ENCODE measurements around the gene CDH4. TPM values are rescaled to one million over a fixed set of nuclear protein-coding genes. Genes with fewer than 3 reads are reported as not detected.

CDH4 gene
- total and polyA plus RNA-seq, 9 of the 15 experiments (the other 6 are each of a cell fraction or from before 2014, with no cell fraction given) = 0.04 TPM; not detected in 8

DNA sequence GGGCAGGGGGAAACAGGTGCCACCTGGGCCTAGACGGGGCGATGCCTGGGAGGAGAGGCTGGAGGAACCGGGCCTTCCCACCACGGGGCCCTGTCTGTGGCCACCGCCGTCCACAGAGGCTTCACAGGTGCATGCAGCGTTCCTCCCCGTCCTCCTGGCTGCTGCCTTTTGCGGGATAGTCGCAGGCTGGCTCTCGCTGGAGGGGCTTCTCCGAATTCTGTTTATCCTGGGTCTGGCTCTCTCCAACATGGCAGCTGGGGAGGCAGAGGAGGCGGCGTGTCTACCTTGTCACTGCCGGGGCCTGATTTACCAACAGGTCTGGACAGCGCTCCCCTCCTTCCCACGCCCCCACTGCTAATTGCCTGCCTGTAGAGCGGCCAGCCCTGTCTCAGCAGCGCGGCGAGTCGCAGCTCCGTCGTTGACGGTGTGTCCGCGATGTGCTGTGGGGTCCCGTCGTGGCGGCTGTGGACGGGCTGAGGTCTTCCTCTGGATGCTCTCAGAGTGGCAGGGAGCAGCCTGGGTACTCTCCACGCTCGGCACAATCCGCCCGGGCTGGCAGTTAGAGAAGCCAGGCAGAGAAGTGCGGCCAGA, 550.8 kb downstream of the CDH4 start (continued):
- no peak for TF ChIP-seq HES1 (IDR thresholded peaks at IDR 0.05; ENCODE audit: low read depth)
- TF ChIP-seq CBX3 (IDR thresholded peaks at IDR 0.05; ENCODE audit: borderline replicate concordance in 1 of 2, low read length in 2 of 2) = no peak

- FAIRE-seq (no peak), ATAC-seq (no peak), DNase-seq (ENCODE audit: extremely low read depth in 1 of 4, low spot score in 3 of 4) (no peak)
- H3K4me2 ChIP-seq (ENCODE audit: insufficient read depth, low read length) = no peak overlapping the region
- ChIA-PET CTCF (ENCODE audit: low intra/inter-chr PET ratio) (no interaction called here), POLR2A (interaction anchor here (1.0 to 1.2 kb wide), 2 partner anchors 22 to 24 kb away, joined by 3 read pairs; no protein-coding TSS in a partner anchor)
- peaks cover 0 to 8% of the 10 kb centered on the region in 2 experiments; a peak in 1 of 5 replicates for H3K4me1 ChIP-seq (replicated peaks in 1 of 2; ENCODE audit: control insufficient read depth in 2 of 2, insufficient read depth in 2 of 2, low read length in 2 of 2)
- H3K9me3 ChIP-seq (replicated peaks; ENCODE audit: control insufficient read depth, insufficient read depth, low read depth, low read length) = no peaks in the 10 kb centered on the region
- no peak overlapping the region for H2AFZ ChIP-seq (ENCODE audit: low read depth, low read length)
- no peak overlapping the region for H3K27ac ChIP-seq (ENCODE audit: extremely low read depth, low read depth, low read length)
- H3K4me3 ChIP-seq = no peak overlapping the region
- intact Hi-C loops (cut with micrococcal nuclease) (no loop called here), in situ Hi-C loops (cut with MboI) (no loop called here)
- H3K79me2 ChIP-seq (ENCODE audit: control insufficient read depth, insufficient read depth, low read length) = no peaks in the 10 kb centered on the region
- H3K9me1 ChIP-seq (ENCODE audit: control insufficient read depth, insufficient read depth, low read length) = no peaks in the 10 kb centered on the region
- BruUV-seq (replicated peaks) = no TSS peak
- peaks cover 54 to 93% of the 10 kb centered on the region in 2 experiments for H3K27me3 ChIP-seq (ENCODE audit: control insufficient read depth in 2 of 2, insufficient read depth in 2 of 2, low read length in 2 of 2)
- H4K20me1 ChIP-seq (replicated peaks; ENCODE audit: control insufficient read depth, insufficient read depth, low read length) = peaks cover 18% of the 10 kb centered on the region; the same call in 1 of the 2 replicates
- 2% methylated on average over 19 of the region's 19 CpGs for WGBS (ENCODE audit: insufficient coverage, low coverage, missing lambda C conversion rate)
- H3K36me3 ChIP-seq (ENCODE audit: control insufficient read depth, insufficient read depth, low read length) = no peaks in the 10 kb centered on the region
- H3K9ac ChIP-seq (ENCODE audit: insufficient read depth in 1 of 2, low read depth in 2 of 2, low read length in 2 of 2) = no peak overlapping the region; a peak in 1 of 4 replicates
- TF ChIP-seq RBM14 (IDR thresholded peaks at IDR 0.05; ENCODE audit: borderline replicate concordance, insufficient read depth, low read depth, low read length) (no peak), ZBTB11 (CRISPR knock-in tag; IDR thresholded peaks at IDR 0.05) (no peak), ILF3 (IDR thresholded peaks at IDR 0.05; ENCODE audit: borderline replicate concordance) (no peak), CHD1 (IDR thresholded peaks at IDR 0.05; ENCODE audit: low read length) (no peak), E2F3 (CRISPR knock-in tag; IDR thresholded peaks at IDR 0.05) (no peak), CBX2 (IDR thresholded peaks at IDR 0.05; ENCODE audit: insufficient read depth, low read length, poor library complexity, severe bottlenecking) (no peak)
- TF ChIP-seq, protein P1, sequence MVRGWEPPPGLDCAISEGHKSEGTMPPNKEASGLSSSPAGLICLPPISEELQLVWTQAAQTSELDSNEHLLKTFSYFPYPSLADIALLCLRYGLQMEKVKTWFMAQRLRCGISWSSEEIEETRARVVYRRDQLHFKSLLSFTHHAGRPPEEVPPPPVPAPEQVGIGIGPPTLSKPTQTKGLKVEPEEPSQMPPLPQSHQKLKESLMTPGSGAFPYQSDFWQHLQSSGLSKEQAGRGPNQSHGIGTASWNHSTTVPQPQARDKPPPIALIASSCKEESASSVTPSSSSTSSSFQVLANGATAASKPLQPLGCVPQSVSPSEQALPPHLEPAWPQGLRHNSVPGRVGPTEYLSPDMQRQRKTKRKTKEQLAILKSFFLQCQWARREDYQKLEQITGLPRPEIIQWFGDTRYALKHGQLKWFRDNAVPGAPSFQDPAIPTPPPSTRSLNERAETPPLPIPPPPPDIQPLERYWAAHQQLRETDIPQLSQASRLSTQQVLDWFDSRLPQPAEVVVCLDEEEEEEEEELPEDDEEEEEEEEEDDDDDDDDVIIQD (CRISPR knock-in tag; IDR thresholded peaks at IDR 0.05) = no peak
- TF ChIP-seq, protein P2, sequence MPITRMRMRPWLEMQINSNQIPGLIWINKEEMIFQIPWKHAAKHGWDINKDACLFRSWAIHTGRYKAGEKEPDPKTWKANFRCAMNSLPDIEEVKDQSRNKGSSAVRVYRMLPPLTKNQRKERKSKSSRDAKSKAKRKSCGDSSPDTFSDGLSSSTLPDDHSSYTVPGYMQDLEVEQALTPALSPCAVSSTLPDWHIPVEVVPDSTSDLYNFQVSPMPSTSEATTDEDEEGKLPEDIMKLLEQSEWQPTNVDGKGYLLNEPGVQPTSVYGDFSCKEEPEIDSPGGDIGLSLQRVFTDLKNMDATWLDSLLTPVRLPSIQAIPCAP (CRISPR knock-in tag; IDR thresholded peaks at IDR 0.05; ENCODE audit: borderline replicate concordance) = no peak
These were observed 551.4 kb downstream of the CDH4 start for GRCh38 chr20:61803416-61803914.
